HG02623 (cell line): Measurements from ENCODE around the gene GPR153.

Experiments
- ATAC-seq: cut with Tn5 transposase; IDR thresholded peaks from one replicate; pipeline ENCODE4 v1.9.1; 2021; ENCODE audit warnings: moderate library complexity; ENCODE audit not compliant: unreplicated experiment

GPR153 gene

DNA sequence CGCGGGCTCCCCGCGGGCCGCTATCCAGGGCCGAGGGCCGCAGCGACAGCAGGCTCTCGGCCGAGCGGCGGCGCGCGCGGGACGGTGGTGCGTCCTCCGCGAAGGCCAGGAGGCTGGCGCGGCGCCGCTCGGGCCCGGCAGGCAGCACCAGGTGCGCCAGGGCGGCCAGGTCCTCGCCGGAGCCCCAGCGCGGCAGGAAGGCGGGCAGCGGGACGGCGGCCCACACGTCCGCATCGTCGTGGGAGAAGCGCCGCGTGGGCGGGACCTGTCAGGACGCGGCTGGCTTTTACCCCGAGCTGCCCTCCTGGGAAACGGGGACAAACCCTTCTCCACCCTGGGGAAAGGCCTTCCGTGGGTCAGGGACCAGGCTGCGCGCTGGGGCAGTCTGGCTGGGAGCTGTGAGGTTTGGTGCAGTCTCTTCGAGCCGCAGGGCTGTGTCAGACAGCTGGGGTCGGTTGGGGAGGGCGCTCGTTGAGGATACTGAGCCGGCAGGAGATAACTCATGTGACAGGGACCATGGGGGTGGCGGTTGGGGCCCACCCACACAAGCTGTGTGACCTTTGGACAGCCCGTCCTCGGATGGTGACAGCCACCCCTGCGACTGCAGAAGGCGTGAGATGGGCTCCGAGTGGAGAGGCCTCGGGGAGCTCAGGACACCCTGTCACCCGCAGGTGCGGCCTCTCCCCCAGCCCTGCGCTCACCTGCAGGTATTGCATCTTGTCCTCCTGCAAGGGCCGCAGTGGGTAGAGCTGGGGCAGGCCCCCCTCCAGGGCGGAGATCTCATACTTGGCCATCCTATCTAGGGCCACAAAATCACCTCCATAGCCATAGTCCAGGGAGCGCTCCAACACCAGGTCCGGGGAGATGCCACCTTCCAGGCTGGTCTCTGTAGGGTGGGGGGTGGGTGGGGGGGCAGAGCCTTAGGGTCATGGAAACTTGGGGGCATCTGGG lies 10.9 kb downstream of the GPR153 start:
- no peak for ATAC-seq

GRCh38 chr1:6248932-6249738 lies 11.8 kb downstream of the GPR153 start:
- ATAC-seq, result no peak

DNA sequence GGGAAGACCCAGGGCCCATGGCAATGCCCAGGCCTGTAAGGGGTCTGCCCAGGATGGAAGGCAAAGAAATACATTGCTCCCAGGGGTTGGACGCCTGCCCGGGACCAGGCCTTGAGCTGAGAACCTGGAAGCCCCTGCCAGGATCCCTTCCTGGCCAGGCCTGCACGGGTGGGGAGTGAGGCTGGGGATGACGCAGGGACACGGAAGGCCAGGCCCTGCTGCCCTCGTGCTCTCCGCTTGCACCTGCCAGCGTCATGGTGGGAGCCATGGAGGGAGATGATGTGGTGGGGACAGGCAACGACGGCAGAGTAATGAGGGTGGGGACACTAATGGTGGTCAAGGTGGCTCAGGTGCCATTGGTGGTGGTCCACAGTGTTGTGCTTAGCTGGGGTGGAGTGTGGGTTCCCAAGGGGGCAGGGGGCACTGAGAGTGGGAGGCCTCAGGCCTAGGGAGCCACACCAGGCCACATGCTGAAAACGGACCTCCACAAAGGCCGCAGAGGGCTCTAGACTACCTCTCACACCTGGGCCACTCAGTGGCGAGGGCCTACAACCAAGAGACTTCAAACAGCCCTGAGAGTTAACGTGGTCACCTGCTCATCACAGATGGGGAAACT lies 12.6 kb downstream of the GPR153 start:
- no peak for ATAC-seq

DNA sequence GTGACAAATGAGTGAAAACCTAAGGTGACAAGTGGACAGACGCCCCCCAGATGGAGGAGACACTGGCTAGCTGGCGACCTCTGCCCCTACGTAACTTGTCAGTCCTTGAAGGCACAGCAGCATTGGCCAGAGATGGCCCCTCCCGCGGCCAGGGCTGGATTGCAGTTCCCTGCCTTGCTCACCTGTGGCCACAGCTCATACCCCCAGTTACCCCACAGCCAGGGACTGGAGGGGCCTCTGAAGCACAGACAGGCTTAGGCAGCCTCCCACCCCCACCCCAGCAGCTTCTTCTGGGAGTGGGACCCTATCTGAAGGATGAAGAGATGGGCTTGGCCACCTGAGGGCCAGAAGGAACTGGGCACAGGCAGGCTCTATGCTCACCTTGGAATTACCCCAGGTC lies 13.2 kb downstream of the GPR153 start:
- ATAC-seq, result no peak

DNA sequence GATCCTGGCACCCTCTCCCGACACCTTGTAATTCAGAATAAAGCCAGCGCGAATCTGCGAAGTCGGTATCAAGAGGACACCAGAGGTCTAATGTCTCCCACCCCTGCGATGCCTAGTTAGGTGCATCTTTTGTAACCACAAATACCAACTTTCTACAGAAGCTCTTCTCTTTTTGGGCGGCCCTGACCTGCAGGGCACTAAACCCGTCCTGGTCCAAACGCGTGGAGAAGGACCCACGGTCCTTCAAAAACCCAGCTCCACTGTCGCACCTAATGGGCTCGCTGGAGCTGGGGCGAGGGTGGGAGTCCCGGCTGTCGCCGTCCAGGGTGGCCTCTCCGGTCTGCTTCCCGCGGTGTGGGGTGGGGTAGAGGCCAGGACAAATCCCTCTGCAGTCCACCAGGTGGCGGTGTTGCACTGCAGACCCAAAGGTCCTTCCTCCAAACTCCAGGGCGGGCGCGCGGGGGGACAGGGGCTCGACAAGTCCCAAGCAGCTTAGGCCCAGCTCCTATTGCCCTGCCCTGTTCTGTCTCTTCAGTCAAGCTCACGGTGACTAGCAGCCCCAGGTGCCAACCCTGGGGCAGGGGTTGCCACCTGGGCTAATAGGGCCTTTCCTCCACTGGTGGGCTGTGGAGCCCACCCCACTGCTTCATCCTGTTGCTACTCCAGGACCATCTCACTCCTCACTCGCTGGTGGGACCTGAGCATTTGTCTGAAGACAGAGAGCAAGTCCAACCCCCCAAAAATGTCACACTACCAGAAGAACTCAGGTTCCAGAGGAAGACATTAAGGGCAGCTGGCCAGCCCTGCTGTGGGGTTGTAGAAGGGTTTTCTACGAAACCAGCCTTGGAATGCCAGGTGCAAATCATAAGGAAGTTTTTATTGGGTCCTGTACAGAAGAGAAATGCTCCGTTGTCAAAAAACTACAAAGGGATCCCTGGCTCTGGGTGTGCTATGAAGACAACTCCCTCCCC lies 14.1 kb downstream of the GPR153 start:
- peak; percentile 44 for ATAC-seq

DNA sequence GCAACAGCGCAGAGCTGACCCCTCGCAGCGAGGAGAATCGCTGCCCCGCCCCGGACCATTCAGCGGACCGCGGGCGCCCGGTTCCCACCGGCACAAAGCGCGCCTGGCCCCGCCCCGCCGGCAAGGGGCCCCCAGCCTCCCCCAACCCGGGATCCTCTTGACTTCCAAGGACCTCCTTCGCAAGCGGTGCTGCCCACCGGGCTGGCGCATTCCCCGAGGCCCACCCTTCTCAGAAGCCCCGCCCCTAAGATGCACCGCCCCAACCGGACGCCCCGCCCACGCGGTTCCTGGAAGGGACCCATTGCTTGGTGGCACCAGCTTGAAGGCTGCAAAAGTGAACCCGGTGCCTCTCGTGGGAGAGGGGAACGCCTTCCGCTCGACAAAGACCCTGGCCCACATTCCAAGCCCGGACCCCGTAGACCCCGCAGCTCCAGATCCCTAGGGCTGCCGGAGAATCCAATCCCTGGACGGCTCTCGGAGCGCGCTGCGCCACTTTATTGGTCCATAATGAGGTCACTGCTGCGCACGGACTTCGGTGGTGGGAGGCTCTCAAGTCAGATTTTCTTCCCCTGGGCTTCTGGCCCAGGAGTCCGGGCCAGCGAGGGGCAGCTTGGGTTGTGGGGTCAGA lies 14.9 kb downstream of the GPR153 start:
- no peak for ATAC-seq

DNA sequence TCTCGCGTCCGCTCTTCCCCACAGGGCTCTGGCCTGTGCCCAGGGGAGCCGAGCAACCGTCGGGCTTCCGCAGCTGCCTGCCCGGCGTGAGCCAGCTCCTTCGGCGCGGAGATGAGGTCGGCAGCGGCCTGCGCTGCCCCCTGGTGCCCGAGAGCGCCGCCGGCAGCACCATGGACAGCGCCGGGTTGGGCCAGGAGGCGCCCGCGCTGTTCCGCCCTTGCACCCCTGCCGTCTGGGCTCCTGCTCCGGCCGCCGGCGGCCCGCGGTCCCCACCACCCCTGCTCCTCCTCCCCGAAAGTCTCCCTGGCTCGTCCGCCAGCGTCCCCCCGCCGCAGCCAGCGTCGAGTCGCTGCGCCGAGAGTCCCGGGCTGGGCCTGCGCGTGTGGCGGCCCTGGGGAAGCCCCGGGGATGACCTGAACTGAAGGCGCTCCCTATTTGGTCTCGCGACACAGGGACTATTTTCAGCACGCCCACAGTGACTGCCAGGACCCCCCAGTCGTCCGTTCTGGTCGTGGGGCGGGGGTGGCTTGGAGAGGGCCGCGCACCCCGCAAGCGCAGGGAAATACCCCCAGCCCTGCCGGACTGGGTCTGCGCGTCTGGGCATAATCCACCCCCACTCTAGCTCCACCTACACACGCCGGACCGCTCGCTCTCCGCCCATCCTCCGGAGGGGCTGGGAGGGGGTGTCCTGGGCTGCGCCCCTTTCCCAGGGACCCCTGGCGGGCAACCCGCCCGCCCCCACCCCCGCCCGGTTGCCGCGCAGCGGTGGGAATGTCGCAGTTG lies 15.6 kb downstream of the GPR153 start:
- ATAC-seq, result peak; percentile 55

GRCh38 chr1:6244401-6245049 lies 16.4 kb downstream of the GPR153 start:
- no peak for ATAC-seq

DNA sequence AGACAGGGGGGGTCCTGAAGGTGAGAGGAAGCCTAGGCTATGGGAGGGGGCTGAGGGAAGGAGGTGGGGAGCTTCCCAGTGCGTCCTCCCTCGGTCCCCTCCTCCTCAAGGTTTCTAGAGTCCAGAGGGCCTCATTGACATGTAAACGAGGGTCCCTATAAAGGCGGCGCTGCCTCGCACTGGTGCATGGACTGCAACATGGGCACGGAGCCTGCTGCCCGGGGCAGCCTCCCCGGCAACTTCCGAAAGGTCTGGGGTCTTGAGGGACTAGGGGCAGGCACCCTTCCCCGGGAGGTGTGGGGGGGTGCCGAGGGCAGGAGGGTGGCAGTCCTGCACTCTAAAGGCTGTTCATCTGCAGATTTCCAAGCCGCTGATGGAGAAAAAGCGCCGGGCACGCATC lies 16.9 kb downstream of the GPR153 start, which contains the start of gene HES3:
TSS of gene HES3 (plus strand) at position 187 of the 400 bp plus-strand sequence. CDS start at position 374, 187 bp downstream.
- ATAC-seq, result no peak

- ATAC-seq, result no peak
These were observed 17.7 kb downstream of the GPR153 start for GRCh38 chr1:6243053-6243834.

DNA sequence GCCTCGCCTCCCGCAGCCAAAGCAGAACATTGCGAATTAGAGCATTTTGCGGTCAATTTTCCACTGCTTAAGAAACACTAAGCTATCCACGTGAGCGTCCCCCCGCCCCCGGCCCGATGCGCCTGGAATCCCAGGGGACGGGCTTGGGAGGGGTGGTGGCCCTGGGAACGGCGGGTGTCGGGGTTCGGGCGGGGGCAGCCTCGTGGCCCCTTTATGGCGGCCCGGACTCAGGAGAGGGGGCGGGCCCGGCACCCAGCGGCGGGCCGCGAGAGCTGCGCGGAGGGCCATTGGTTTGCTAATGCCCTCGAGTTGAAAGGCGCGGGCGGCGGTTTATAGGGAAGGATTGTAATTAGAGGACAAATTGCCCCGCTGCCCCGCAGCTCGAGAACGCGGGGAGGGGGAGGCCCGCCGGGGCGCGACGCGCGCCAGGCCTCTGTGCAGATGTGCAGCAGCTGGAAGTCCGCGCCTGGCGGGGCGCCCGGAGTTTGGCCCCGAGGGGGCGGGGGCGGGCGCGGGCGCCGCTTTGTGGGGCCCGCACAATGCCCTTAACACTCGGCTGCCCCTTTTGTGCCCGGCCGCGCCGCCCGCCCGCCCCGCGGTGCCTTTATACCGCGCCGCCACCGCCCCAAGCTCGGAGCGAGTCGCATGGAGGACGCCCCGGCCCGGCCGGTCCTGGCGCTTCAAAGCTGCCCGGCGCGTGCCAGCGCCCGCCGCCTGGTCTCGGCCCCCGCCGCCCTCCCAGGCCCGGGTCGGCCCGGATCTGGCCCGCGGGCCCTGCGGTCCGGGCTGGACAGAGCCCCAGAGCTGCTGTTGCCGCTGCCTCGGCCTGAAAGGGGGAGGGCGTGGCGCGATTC lies 18.8 kb downstream of the GPR153 start:
- ATAC-seq, result no peak

- ATAC-seq, result no peak
These were observed 19.6 kb downstream of the GPR153 start for GRCh38 chr1:6241107-6241886.

DNA sequence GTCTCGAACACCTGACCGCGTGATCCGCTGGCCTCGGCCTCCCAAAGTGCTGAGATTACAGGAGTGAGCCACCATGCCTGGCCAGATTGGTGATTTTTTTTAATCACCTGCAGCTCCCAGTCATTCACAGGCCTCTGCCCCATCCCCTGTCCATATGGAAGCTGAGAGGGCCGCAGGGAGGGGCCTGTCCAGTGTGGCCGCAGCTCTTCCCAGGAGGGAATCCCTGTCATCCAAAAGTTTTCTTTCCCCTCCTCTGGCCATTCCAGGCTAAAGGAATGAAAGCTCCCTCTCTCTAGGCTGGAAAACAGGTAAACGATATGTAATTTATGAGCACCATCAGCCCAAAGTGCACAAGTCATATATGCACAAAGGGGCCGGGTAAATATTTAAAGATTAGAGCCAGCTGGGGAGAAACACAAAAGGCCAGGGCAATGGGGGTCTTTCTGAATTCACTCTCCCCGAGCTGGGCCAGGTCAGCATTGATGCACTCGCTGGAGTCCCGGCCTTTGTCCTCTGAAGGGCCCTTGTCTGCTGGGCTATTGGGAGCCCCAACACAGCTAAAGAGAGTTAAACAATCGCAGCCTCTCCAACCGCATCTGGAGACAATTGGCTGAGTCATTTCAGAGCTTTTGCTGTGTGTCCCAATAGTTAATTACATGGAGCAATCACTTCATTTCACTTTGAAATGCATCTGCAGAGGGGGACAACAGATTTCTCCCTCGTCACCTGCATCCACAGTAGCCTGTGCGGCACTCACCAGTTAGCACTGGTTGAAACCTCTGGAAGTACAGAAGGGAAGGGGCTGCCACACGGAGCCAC lies 20.7 kb downstream of the GPR153 start:
- ATAC-seq, result no peak

DNA sequence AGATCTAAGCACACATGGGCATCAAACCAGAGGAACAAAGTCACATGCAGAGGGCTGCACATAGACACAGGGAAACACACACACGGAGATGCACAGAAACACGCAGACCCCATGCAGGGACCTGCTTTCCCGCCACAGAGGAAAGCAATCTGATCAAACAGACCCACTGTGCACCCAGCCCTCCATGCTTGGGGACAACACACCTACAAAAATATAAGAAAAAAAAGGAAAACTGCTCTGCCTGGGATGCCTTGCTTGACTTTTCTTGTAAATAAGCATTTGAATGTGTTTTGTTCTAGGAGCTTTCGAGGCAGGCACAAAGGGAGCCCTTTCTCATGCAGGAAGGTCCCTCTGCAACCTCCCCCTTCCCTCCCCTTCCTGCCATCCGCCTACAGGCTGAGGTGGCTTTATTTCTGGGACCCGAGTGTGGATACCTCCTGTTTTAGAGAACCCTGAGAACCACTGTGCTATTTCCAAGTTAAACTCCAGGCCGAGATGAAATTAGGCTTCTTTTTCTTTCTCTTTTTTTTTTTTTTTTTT lies 21.6 kb downstream of the GPR153 start:
- no peak for ATAC-seq

- ATAC-seq, result no peak
These were observed 23.8 kb downstream of the GPR153 start for GRCh38 chr1:6237093-6237492.
